ENCODE results near the gene KRTAP19-3. TPM values are rescaled to one million over a fixed set of nuclear protein-coding genes. Genes with fewer than 3 reads are reported as not detected.
A peak's percentile ranks its signal among the peaks of the same experiment; 100 is the strongest.

Gene KRTAP19-3
- polyA plus RNA-seq, 3 donors, result not detected

GRCh38 chr21:30468900-30469714, 22.7 kb downstream of the KRTAP19-3 start:
- intact Hi-C loops (cut with micrococcal nuclease), result no loop called here
- Mint-ChIP-seq H3K27me3 (ENCODE audit: low read depth in 3 of 3) (no peaks in the 10 kb centered on the region), H3K36me3 (no peaks in the 10 kb centered on the region), H3K4me1 (no peaks in the 10 kb centered on the region), H3K27ac (no peak overlapping the region), H3K4me3 (no peak overlapping the region), H3K9me3 (peaks cover 0 to 2% (median 0%) of the 10 kb centered on the region in 7 donors)
- WGBS (ENCODE audit: insufficient coverage), result no CpG with 5 or more reads among the region's 6 CpGs
- no peak overlapping the region for H3K9ac ChIP-seq (ENCODE audit: insufficient read depth, low read length, poor library complexity, severe bottlenecking)
- TF ChIP-seq CTCF (IDR thresholded peaks at IDR 0.05), result no peak
- H3K27ac ChIP-seq (ENCODE audit: low read depth in 1 of 2, low read length in 2 of 2), result no peak overlapping the region
- no peaks in the 10 kb centered on the region for H4K20me1 ChIP-seq (ENCODE audit: insufficient read depth, low read length)
- no peaks in the 10 kb centered on the region for H3K9me3 ChIP-seq (replicated peaks in 1 of 2; ENCODE audit: control insufficient read depth in 1 of 2, insufficient read depth in 1 of 2, low read length in 2 of 2)
- H2AFZ ChIP-seq (ENCODE audit: insufficient read depth, low read depth, low read length, poor library complexity, severe bottlenecking), result no peak overlapping the region
- DNase-seq, result no peak
- H3K36me3 ChIP-seq (replicated peaks in 1 of 2; ENCODE audit: control insufficient read depth in 1 of 2, insufficient read depth in 2 of 2, low read length in 2 of 2), result no peaks in the 10 kb centered on the region
- H3K27me3 ChIP-seq (ENCODE audit: control insufficient read depth in 2 of 2, insufficient read depth in 2 of 2, low read length in 2 of 2), result no peaks in the 10 kb centered on the region
- no peaks in the 10 kb centered on the region for H3K4me1 ChIP-seq (ENCODE audit: control insufficient read depth in 1 of 2, insufficient read depth in 2 of 2, low read length in 2 of 2)
- H3K4me2 ChIP-seq (replicated peaks; ENCODE audit: extremely low read depth, low read length, poor library complexity, severe bottlenecking), result no peak overlapping the region
- no peak overlapping the region for H3K4me3 ChIP-seq (replicated peaks in 1 of 3; ENCODE audit: low read depth in 2 of 3, low read length in 3 of 3)
- H3K79me2 ChIP-seq (ENCODE audit: insufficient read depth, low read length), result no peaks in the 10 kb centered on the region

GRCh38 chr21:30463713-30464112, 28.1 kb downstream of the KRTAP19-3 start:
- no peaks in the 10 kb centered on the region for H3K36me3 ChIP-seq (replicated peaks in 1 of 2; ENCODE audit: control insufficient read depth in 1 of 2, insufficient read depth in 2 of 2, low read length in 2 of 2)
- Mint-ChIP-seq H3K4me3 (no peak overlapping the region), H3K27me3 (ENCODE audit: low read depth in 3 of 3) (peaks cover 0 to 2% (median 2%) of the 10 kb centered on the region in 3 donors), H3K27ac (no peak overlapping the region), H3K9me3 (peaks cover 0 to 2% (median 0%) of the 10 kb centered on the region in 7 donors), H3K36me3 (no peaks in the 10 kb centered on the region), H3K4me1 (no peaks in the 10 kb centered on the region)
- H3K27ac ChIP-seq (ENCODE audit: low read depth in 1 of 2, low read length in 2 of 2), result no peak overlapping the region
- H3K27me3 ChIP-seq (ENCODE audit: control insufficient read depth in 2 of 2, insufficient read depth in 2 of 2, low read length in 2 of 2), result no peaks in the 10 kb centered on the region
- H3K79me2 ChIP-seq (ENCODE audit: insufficient read depth, low read length), result no peaks in the 10 kb centered on the region
- WGBS (ENCODE audit: insufficient coverage), result no CpG with 5 or more reads among the region's 3 CpGs
- no peak overlapping the region for H3K4me2 ChIP-seq (replicated peaks; ENCODE audit: extremely low read depth, low read length, poor library complexity, severe bottlenecking)
- no peaks in the 10 kb centered on the region for H3K4me1 ChIP-seq (ENCODE audit: control insufficient read depth in 1 of 2, insufficient read depth in 2 of 2, low read length in 2 of 2)
- H4K20me1 ChIP-seq (ENCODE audit: insufficient read depth, low read length), result no peaks in the 10 kb centered on the region
- no peaks in the 10 kb centered on the region for H3K9me3 ChIP-seq (replicated peaks in 1 of 2; ENCODE audit: control insufficient read depth in 1 of 2, insufficient read depth in 1 of 2, low read length in 2 of 2)
- intact Hi-C loops (cut with micrococcal nuclease), result no loop called here
- no peak overlapping the region for H3K9ac ChIP-seq (ENCODE audit: insufficient read depth, low read length, poor library complexity, severe bottlenecking)
- H3K4me3 ChIP-seq (replicated peaks in 1 of 3; ENCODE audit: low read depth in 2 of 3, low read length in 3 of 3), result no peak overlapping the region
- DNase-seq, result no peak
- H2AFZ ChIP-seq (ENCODE audit: insufficient read depth, low read depth, low read length, poor library complexity, severe bottlenecking), result no peak overlapping the region
- peak; percentile 17 for TF ChIP-seq CTCF (IDR thresholded peaks at IDR 0.05)
